Measurements from ENCODE around the gene FHAD1.

Gene FHAD1

DNA sequence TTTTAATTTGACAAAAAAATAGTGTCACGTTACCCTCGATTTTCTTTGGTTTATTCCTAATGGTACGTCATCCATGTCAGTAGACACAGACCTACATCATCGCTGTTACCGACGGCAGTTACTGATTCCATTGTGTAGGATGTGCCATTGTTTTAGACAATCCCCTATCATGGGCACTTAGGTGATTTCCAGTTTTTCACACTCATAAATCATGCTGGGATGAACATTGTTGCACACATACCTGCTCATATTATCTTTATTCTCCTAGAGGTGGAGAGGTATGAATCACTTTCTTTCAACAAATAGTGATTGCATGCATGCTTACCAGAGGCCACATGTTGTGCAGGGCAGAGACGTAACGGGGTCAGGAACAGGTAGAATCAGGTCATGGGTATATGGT is 83.0 kb downstream of the FHAD1 start:
- no peak for DNase-seq

DNA sequence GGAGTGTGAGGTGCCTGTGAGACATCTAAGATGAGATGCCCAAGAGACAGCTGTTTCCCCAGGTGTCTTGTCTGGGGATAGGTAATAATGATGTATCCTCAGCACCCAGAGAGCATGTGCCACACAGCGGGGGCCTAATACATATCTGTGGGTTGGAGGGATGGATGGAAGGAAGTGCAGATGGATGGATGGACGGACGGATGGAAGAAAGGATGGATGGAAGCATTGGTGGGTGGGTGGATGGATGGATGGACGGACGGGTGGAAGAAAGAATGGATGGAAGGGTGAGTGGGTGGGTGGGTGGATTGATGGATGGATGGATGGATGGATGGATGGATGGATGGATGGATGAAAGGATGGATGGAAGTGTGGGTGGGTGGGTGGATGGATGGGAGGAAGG is 84.2 kb downstream of the FHAD1 start:
- DNase-seq: no peak

DNA sequence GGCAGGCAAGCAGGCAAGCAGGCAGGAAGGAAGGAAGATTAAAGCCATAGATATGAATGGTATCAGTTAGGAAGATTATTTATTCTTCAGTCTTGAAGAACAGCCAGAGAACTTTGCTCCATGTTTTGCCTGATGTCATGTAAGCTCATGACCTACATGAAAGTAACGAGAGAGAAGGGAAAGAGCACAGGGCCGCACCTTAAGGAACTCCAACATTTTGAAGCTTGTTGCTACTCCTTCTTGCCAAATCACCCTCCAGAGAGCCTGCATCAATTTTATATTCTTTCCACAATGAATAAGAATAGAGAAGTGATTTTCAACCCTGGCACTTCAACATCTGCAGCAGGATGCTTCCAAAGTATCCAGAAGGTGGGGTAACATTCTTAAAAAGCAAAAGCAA is 84.7 kb downstream of the FHAD1 start:
- no peak for DNase-seq

DNA sequence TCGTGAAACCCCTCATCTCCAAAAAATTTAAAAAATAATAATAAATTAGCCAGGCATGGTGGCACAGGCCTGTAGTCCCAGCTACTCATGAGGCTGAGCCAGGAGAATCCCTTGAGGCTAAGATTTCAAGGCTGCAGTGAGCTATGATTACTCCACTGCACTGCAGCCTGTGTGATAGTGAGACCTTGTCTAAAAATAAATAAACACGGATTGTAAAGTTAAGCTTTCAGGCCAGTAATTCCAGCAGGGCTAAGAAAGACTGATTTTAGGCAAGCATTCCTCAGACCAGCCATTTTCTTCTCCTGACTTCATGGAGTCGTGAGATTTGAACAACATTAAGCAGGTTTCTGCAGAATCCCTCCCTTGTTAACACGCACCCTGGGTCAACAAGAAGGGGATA is 85.5 kb downstream of the FHAD1 start:
- no peak for DNase-seq

DNA sequence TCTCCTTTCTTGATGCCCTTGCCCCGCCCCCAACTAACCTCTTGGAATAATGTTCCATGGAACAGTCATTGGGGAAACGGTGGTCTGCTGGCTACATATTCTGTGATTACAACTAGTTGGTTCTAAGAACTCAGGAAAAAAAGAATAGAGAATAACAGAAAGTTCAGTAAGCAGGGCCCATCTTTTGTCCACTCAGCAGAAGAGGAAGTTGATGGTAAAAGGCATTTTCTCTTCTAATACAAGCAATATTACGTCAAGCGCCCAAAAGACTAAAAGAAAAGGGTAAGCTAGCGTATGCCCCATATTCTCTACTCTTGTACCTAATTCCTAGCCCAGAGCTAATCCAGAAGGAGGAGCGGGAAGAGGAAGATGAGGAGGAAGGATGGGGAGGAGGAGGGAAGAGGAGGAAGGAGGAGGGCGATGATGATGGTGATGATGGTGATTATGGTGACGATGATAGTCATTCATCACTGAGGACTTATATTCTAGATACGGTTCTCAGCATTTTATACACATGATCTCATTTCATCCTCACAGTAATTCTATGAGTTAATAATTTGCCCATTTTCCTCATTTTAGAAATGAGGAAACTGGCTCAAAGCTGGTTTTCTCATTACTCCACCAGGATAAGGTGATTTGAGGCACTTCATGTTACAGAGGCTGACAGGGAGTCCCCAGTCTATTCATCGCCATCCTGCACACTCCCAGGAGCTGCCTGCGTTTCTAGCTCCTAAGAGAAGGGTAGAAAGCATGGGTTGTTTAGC is 86.1 kb downstream of the FHAD1 start:
- no peak for DNase-seq

DNA sequence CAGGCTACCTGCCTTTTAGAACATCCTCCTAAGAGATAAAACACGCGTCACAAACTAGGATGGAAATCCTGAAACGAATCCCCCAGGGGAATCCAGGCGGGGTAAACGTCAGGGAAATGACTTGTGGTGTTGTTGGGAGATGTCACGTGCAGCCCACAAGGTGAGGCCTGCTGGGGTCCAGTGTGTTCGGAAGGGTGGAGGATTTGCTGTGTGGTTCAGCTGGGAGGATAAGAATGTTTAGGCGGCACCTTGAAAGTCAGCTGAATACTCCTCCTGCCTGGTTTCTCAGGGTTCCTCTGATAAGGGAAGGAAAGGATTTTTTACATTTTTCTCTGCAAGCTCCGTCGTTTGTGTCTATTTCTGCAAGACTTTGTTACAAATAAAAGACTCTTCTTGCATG is 88.0 kb downstream of the FHAD1 start:
- no peak for DNase-seq

DNA sequence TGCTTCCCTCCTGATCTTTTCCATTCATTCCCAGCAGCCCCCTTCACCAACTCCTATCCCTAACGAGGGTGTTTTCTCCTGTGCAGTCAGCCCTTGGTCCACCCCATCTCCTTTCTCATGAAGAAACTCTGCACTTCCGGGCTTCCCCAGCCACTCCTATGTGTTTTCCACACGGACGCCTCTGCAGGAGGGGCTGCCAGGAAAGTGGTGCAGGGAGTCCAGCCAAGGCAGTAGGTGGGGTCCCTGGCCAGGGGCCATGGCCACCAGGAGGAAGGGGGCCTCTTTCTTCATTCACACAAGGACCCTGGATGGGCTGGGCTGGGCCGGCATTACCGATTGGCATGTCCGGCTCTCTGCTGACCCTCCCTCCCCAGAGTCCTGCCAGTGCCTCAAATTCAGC is 89.8 kb downstream of the FHAD1 start:
- DNase-seq: no peak

DNA sequence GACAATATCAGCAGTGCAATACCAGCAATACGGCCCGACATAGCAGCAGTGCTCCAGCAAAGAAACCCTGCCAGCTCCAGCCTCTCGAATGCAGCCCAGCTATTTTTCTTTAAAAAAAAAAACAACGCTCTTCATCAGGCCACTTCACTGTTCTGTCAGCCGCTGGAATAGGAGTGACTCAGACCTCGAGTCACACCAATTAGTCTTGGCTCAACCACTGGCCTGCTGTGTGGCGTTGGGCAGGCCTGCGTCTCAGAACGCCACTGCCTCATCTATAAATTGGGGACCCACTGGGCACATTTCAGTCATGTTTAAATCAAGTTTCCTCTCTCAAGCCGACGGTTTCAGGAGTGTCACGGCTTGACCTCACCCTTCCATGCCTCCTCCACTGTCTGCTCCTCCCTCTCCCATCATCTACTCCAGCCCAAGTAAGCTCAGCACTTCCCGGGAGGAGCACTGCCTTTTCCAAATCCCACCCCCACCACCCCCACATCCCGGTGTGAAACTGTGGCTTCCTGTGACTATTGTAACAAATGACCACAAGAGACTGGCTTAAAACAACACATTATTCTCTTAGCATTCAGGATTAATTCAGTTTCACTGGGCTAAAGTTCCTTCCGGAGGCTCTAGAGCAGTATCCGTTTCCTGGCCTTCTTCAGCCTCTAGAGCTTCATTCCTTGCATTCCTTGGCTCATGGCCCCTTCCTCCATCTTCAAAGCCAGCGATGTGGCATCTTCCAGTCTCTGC is 90.8 kb downstream of the FHAD1 start:
- no peak for DNase-seq

DNA sequence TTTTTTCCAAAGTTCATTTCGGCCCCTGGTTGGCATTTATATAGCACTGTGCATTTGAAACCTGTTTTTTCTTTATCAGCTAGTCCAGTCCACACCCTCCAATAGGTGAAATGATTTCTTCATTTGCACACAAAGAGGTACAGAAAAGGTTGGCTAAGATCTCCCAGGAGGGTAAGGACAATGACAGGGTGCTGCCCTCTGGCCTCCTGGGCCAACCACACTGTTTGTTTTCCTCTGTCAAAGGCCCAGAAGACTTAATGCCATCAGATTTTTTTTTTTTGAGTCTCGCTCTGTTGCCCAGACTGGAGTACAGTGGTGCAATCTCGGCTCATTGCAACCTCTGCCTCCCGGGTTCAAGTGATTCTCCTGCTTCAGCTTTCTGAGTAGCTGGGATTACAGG is 92.5 kb downstream of the FHAD1 start:
- no peak for DNase-seq

DNA sequence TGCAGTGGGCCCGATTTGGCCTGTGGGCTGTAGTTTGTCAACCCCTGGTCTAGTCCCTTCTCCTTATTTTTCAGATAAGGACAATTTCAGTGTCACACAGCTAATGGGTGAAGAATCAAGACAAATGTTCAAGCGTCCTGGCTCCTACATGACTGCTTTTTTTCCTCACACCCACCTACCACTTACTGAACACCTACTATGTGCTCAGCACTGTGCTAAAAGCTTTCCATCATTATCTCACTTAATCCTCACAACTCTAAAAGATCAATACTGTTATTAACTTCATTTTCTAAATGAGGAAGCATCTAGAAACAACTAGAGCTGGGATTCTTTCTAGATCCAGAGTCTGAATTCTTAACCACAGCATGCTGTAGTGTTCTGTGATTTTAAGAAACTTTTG is 94.2 kb downstream of the FHAD1 start:
- DNase-seq: no peak

DNA sequence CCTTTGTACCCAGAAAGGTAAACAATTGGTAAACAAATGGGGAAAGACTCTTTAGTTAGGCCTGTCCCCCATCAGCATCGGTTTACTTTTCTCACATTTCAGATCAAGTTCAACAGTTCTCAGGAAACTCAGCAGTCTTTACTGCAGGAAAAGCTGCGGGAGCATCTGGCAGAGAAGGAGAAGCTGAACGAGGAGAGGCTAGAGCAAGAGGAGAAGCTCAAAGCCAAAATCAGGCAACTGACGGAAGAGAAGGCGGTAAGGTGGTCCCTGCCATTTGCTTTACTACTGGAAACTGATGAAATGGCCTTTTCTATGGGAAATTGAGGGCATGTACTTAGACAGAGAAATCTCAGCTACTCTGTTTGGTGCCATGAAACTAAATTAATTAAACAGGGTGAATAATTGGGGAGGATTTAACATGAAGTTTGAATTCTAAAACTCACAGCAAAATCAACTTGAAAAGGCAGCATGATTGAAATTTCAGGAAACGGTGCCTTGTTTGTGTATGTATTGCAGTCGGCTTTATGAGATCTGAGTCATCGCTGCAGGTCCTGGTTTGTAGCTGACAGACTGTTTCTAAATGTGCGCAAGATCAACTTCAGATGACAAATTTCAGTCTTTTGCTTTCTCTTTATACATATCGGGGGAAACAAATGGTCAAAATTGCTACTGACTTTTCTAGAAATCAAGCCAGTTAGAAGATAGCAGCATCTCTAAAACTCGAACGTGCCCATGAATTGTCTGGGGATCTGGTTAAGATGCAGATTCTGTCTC is 94.8 kb downstream of the FHAD1 start:
- DNase-seq: no peak

DNA sequence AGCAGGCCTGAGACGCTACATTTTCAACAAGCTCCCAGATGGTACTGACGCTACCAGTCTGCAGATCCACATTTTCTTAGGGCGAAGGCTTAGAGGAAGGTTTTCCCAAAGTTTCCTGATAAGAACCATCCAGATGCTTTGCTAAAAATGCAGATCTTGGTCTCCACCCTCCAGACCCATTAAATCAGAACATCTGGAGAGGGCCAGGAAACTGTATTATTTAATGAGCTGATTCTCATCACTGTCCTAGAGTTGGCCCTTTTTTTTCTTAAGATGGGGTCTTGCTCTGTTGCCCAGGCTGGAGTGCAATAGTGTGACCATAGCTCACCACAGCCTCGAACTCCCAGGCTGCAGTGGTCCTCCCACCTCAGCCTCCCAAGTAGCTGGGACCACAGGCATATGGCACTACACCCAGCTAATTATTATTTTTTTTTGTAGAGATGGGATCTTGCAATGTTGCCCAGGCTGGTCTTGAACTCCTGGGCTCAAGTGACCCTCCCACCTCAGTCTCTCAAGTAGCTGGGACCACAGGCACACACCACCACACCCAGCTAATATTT is 95.5 kb downstream of the FHAD1 start:
- DNase-seq: no peak

DNA sequence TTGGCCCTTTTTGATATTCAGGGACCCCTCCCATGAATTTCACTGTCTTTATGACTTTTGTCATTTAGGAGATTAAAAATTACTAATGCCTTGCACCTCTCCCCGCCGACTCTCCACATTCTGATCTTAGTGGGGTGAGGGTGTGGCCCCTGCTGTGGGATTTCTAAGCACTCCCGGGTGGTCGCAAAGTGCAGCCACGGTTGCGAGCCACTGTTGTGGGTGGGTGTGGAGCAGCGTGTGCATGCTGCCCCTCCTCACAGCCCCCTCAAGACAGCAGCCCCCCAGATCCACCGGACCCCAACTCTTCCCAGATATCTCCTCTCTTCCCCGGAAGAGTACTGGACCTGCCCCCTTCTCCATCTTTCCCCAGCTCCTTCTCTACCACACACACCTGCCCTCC is 96.1 kb downstream of the FHAD1 start:
- no peak for DNase-seq

DNA sequence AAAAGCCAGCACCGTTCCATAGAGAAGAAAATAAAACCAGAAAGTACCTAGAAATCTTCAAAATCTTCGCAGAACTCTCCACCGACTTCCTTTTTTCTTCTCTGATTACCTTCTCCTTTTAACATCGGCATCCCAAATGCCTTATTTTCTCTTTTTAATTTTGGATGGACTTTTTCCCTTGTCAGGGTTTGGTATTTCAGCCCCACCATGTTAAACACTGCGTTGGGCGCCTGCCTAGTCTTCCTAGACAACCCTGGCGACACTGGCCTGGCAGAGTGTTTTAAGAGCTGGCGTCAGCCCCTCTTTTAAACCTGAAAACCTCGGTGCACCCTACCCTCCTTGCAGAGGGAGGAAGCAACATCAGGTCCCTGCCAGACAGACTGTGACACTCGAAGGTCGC is 96.7 kb downstream of the FHAD1 start:
- DNase-seq: no peak

DNA sequence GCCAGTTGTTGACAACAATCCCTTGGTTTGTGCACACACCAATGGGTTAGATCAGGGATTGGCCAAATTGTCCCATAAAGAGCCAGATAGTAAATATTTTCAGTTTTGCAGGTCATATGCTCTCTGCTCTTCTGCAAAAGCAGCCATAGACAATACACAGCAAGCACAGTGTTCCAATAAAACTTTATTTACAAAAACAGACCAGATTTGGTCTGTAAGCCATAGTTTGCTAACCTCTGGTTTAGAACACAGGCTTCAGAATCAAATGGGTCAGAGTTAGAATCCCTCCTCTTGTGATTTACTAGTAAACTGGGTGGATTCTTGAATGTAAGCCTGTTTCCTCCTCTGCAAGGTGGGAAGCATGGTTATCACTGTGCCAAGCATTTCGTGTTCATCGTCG is 97.4 kb downstream of the FHAD1 start:
- DNase-seq: no peak

DNA sequence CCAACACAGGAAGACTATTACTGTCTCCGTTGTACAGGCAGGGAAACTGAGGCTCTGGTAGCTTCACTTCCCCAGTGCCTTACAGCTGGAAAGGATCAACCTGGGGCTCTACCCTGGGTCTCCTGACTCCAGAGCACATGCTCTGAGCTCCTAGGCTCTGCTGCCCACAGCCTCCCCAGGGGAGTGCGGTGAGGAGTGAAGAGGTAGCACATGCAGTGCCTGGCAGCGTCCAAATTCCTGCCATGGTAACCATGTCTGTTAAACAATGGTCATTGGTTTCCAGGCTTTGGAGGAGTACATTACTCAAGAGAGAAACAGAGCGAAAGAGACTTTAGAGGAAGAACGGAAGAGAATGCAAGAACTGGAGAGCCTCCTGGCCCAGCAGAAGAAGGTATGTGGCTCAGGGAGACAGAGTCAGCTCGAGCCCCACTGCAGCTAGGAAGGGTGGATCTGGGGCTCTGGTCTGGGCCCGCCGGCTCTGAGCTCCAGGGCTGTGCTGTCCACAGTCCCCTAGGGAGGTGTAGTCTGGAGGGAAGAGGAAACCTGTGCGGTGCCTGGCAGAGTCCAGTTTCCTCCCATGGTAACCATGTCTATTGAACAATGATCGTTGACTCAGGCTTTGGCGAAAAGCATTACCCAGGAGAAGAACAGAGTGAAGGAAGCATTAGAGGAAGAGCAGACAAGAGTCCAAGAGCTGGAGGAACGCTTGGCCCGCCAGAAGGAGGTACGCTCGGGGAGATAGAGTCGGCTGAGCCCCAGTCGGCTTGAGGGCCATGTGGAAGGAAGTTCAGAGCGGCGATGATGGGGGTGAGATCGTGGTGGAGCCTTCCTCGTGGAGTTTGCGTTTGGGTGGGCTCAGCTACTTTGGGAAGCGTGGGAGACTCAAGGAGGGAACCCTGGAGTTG is 98.0 kb downstream of the FHAD1 start:
- no peak for DNase-seq

DNA sequence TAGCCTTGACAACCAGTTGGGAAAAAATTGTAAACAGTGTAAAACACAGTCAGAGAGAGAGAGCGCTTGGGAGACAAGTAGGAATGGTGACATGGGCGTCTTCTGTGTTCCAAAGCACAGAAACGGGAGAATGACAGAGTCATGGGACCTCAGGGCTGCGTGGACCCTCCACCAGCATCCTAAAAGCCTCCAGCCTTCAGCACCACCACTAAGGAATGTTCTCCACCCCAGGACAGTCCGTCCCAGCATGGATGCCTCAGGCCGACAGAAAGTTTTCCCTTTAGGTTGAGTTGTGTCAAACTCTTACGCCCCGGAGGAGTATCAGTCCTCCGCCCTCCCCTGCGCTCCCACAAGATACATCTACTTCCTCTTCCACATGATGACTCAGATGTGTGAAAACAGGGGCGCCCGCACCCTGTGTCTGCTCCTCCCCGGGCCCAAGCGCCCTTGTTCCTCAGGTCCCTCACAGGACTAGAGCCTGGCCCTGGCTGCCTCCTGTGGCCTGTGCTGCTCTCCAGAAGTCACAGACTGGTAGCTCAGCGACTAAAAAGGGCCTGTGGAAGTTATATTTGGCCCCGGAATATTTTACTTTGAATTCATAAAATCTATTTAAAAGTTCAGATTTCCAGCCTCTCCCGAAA is 98.8 kb downstream of the FHAD1 start:
- DNase-seq: no peak

DNA sequence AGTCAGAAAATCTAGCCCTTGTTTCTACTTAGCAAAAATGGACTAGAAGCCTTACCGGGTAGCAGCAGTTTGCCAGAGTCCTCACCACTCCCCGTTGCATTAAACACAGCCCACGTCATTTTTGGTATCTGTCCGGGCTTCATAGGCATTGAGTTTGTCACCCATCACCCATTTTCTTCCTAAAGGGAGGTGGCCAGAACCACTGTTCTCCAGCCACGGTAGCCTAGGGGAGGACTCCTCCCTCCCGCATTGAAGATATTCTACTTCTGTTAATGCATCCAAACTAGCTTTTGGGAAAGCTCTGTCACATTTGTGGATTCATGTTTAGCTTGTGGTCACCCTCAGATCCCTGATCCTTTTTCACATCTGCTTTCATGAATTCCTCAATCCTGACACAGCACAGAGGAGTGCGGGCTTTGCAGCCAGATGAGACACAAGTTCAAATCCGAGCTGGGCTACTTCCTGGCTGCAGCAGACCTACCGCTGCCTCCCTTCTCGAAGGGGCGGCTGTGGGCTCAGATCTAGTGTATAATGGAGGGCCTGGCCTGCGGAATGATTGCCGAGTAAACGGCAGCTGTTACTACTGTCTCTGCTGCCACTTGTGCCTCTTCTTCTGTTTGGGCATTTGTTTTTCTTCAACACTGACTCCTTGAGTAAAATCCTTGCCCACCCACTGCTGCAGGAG is 99.5 kb downstream of the FHAD1 start:
- DNase-seq: no peak

DNA sequence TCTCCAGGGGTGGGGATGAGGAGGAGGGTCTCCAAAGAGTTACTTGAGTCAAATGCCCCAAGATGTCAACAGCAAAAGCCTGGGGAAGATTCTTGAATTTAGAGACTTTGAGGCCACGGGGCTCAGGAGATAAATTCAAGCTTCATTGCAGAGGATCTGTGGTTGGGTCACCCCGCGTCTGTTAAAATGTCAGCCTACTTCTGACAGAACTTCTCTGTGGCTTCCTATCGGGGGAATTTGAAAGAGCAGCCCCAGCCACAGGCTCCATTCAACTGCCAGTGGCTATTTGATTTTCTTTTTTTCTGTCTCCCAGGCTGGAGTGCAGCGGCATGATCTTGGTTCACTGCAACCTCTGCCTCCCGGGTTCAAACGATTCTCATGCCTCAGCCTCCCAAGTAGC is 100.2 kb downstream of the FHAD1 start:
- no peak for DNase-seq

DNA sequence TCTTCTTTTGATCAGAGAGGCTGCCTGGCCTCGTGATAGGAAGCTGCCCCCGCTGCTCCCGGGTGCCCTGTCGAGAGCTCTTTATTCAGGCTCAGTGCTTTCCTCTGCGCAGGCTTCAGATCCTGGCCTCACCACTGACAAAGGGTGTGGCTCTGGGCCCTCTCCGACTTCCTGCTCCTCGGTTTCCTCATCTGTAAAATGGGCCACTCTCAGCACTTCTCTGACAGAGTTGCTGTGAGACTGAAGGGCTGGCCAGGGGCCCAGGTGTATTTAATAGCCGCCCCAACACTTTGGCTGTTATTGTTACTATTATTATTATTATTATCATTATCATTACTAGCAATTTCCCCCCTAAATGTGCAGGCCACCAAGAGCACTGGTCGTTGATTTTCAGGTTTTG is 101.6 kb downstream of the FHAD1 start:
- no peak for DNase-seq

DNA sequence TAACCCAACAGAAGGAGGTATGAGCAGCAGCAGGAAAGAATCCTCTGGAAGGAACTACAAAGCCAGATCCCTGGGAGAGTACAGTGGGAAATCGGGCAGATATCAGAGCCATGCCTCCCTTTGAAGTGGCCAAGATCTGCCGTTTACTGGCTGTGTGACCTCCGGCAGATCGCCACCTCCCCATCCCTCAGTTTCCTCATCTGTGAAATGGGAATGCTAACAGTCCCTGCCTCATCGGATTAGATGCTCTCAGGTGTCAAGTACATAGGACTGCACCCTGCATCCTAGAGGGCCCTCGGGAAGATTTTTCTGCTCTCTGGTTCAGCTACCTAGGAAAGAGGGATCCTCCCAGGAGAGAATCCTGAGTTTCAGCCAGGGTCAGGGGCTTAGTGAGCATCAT is 102.1 kb downstream of the FHAD1 start:
- no peak for DNase-seq
